ENCODE results near the gene PLPP3. TPM values are rescaled to one million over a fixed set of nuclear protein-coding genes. Genes with fewer than 3 reads are reported as not detected.
A peak's percentile ranks its signal among the peaks of the same experiment; 100 is the strongest.

The PLPP3 gene
- total and polyA plus RNA-seq, 12 donors, result 11.7 to 156 (median 96.1) TPM

DNA sequence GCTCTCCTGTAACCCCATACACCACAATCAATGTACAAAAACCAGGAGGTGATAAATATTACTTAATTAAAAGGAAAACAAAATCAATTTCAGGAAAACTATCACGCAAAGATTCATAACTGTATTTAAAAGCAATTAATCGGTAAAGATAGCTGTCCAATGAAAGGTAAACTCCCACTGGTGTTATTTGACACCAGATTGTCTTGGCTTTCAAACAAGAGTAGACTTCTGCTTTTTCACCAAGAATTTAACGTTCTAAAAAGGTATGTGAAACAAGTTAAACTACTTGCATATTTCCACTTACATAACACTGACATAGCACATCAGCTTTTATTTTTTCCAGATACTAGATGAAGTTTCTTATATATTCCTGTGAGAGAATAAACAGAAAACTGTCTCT, 3.5 kb downstream of the PLPP3 start:
- DNase-seq, result no peak
- Histone ChIP-seq H3K4me3 (peak overlapping the region in 1 of 4 donors; percentile 86), H3K36me3 (replicated peaks in 1 of 2) (no peaks in the 10 kb centered on the region), H3K27me3 (no peaks in the 10 kb centered on the region), H3K4me1 (replicated peaks in 1 of 2) (peaks cover 16 to 40% of the 10 kb centered on the region in 2 donors), H3K9me3 (replicated peaks in 1 of 3) (no peaks in the 10 kb centered on the region), H3K27ac (no peak overlapping the region)
- intact Hi-C loops (cut with DNase I), result loop anchor here in 1 of 2 donors (5.0 kb wide), 1 partner anchor 169 kb away; no protein-coding TSS in a partner anchor
- no peak for TF ChIP-seq CTCF (IDR thresholded peaks at IDR 0.05)
- TF ChIP-seq POLR2A (IDR thresholded peaks at IDR 0.05), result no peak
- WGBS, 4 donors, result 55 to 65% (median 58%) methylated on average over 3 of the region's 3 CpGs

GRCh38 chr1:56574794-56575193, 4.6 kb downstream of the PLPP3 start:
- intact Hi-C loops (cut with DNase I), result loop anchor here in 1 of 2 donors (5.0 kb wide), 1 partner anchor 167 kb away; no protein-coding TSS in a partner anchor
- WGBS, 4 donors, result 71 to 92% (median 79%) methylated on average over 4 of the region's 4 CpGs
- peak overlapping the region in 1 of 4 donors; percentile 86 for H3K4me3 ChIP-seq
- no peak for DNase-seq
- peak overlapping the region in 1 of 5 donors; percentile 32 for H3K27ac ChIP-seq
- H3K36me3 ChIP-seq (replicated peaks in 1 of 2), result no peaks in the 10 kb centered on the region
- TF ChIP-seq POLR2A (IDR thresholded peaks at IDR 0.05), result no peak
- TF ChIP-seq CTCF (IDR thresholded peaks at IDR 0.05), result no peak
- H3K27me3 ChIP-seq, result no peaks in the 10 kb centered on the region
- H3K4me1 ChIP-seq (replicated peaks in 1 of 2), result peaks cover 16 to 42% of the 10 kb centered on the region in 2 donors
- H3K9me3 ChIP-seq (replicated peaks in 1 of 3), result no peaks in the 10 kb centered on the region

DNA sequence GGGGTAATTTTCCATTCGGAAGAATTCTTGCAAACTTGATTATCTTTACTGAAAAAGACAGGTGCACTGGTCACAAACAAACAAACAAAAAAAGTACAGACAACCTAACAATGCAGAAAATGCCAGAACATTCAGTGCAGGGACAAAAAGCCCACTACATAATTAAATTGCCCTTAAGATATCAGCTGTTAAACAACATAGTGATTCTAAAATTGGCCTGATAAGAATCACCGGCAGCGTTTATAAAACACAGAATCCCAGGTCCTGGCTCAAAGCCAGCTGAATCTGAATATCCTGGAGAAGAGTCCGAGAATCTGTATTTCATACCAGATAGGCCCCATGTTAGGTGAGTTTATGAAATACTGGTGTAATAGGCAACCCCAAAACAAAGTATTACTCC, 6.1 kb downstream of the PLPP3 start:
- peak in 5 of 7 donors; percentile 29 to 71 (median 36) for DNase-seq
- Histone ChIP-seq H3K9me3 (replicated peaks in 1 of 3) (no peaks in the 10 kb centered on the region), H3K27ac (no peak overlapping the region), H3K36me3 (replicated peaks in 1 of 2) (no peaks in the 10 kb centered on the region), H3K27me3 (no peaks in the 10 kb centered on the region), H3K4me3 (peak overlapping the region in 1 of 4 donors; percentile 23), H3K4me1 (replicated peaks in 1 of 2) (peaks cover 16 to 41% of the 10 kb centered on the region in 2 donors)
- WGBS, 4 donors, result 41 to 53% (median 48%) methylated on average over 4 of the region's 4 CpGs
- TF ChIP-seq CTCF (IDR thresholded peaks at IDR 0.05), result no peak
- no peak for TF ChIP-seq POLR2A (IDR thresholded peaks at IDR 0.05)
- intact Hi-C loops (cut with DNase I), result no loop called here

DNA sequence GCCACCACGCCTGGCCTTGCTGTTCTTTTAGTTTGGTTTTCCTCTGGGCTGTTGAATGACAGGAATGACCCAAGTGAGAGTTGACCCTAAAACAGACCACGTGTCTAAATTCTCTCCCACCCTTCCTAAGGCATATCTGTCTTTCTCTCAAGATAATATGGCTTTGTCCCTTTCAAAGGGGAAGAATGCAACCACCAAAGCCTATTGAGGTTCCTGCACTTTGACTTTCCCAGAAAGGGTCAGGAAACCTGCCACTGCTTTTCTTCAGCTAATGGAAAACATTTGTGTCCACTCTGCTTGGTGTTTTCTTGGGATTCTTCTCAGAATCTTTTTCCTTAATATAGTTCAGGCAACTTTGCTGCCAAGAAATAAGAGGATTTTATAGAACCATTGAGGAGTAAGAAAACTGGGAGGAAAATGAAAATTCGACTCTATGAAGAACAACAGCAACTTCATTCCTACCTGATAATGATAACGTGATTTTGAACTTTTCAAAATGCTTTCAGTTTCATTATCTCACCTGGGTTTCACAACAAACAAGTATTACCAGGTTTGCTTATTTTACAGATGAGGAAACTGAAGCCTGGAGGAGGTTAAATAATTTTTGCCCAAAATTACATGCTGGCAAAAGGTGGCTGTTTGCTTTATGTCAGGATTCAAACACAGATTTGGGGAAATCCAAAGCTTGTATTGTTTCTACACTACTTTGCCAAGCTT, 6.9 kb downstream of the PLPP3 start:
- TF ChIP-seq POLR2A (IDR thresholded peaks at IDR 0.05) (no peak), CTCF (IDR thresholded peaks at IDR 0.05) (no peak)
- H3K27me3 ChIP-seq, result no peaks in the 10 kb centered on the region
- H3K4me1 ChIP-seq (replicated peaks in 1 of 2), result peaks cover 13 to 41% of the 10 kb centered on the region in 2 donors
- no peak overlapping the region for H3K27ac ChIP-seq
- no peaks in the 10 kb centered on the region for H3K9me3 ChIP-seq (replicated peaks in 1 of 3)
- intact Hi-C loops (cut with DNase I), result no loop called here
- DNase-seq, result no peak
- 55 to 72% (median 63%) methylated on average over 4 of the region's 4 CpGs for WGBS, 4 donors
- no peaks in the 10 kb centered on the region for H3K36me3 ChIP-seq (replicated peaks in 1 of 2)
- H3K4me3 ChIP-seq, result peak overlapping the region in 1 of 4 donors; percentile 23

Data from adrenal gland (tissue), 12 donors.